ENCODE measurements around the gene SDK2. TPM values are rescaled to one million over a fixed set of nuclear protein-coding genes. Genes with fewer than 3 reads are reported as not detected.

Gene SDK2
- total and polyA plus RNA-seq, 9 of the 15 experiments (the other 6 are each of a cell fraction or from before 2014, with no cell fraction given) = 0.04 TPM; not detected in 8

GRCh38 chr17:73308017-73308823 lies 336.0 kb downstream of the SDK2 start (continued):
- TF ChIP-seq ZBTB40 (IDR thresholded peaks at IDR 0.05) = no peak
- TF ChIP-seq ZBTB40 (CRISPR knock-in tag; IDR thresholded peaks at IDR 0.05) = no peak
- TF ChIP-seq CREB3L1 (IDR thresholded peaks at IDR 0.05; ENCODE audit: borderline replicate concordance, low read depth) = peak; percentile 29; the same call in 1 of the 2 replicates
- no peak for TF ChIP-seq HDAC8 (tag; IDR thresholded peaks at IDR 0.05)
- peak; percentile 100 for TF ChIP-seq CEBPB (tag; IDR thresholded peaks at IDR 0.05)
- peak; percentile 87 for TF ChIP-seq ARID1B (IDR thresholded peaks at IDR 0.05)
- TF ChIP-seq EP300 (IDR thresholded peaks at IDR 0.05; ENCODE audit: low read length) = peak; percentile 77
- TF ChIP-seq L3MBTL2 (IDR thresholded peaks at IDR 0.05) = peak; percentile 43
- TF ChIP-seq BCL6 (CRISPR knock-in tag; IDR thresholded peaks at IDR 0.05) = no peak
- peak; percentile 79 for TF ChIP-seq MTA3 (IDR thresholded peaks at IDR 0.05; ENCODE audit: borderline replicate concordance)
- peak; percentile 75; the same call in 1 of the 2 replicates for TF ChIP-seq SMARCC2 (IDR thresholded peaks at IDR 0.05; ENCODE audit: low read depth)
- peak; percentile 69 for TF ChIP-seq NCOR1 (IDR thresholded peaks at IDR 0.05)
- peak; percentile 33 for TF ChIP-seq CBFA2T2 (conservative IDR thresholded peaks at IDR 0.05)
- TF ChIP-seq ATF7 (IDR thresholded peaks at IDR 0.05) = peak; percentile 74
- TF ChIP-seq TAF7 (tag; IDR thresholded peaks at IDR 0.05) = no peak
- 0 out of 2 replicates have a peak, but pooled peaks have one; percentile 12 for TF ChIP-seq USF1 (CRISPR knock-in tag; IDR thresholded peaks at IDR 0.05)
- TF ChIP-seq LEF1 (IDR thresholded peaks at IDR 0.05) = peak; percentile 81
- TF ChIP-seq POLR2AphosphoS5 (IDR thresholded peaks at IDR 0.05; ENCODE audit: control insufficient read depth, insufficient read depth, low read depth, low read length) = peak; percentile 56; the same call in 1 of the 2 replicates

All from K562 (cell line).